Measurements from ENCODE around the gene CACNA1S. TPM values are rescaled to one million over a fixed set of nuclear protein-coding genes. Genes with fewer than 3 reads are reported as not detected.

The CACNA1S gene
- total RNA-seq, 1 experiment from 2014 or later = not detected

GRCh38 chr1:201013031-201013485, 99.2 kb downstream of the CACNA1S start:
- Histone ChIP-seq H3K9ac (ENCODE audit: extremely low read depth, insufficient read length, low read length) (no peak overlapping the region), H2BK15ac (ENCODE audit: low read depth, low read length) (no peak overlapping the region), H2BK5ac (ENCODE audit: insufficient read length, low read length) (no peak overlapping the region), H3K23me2 (ENCODE audit: insufficient read length, low read depth, low read length, poor library complexity, severe bottlenecking) (no peaks in the 10 kb centered on the region), H3K4me2 (ENCODE audit: insufficient read depth, insufficient read length, low read length) (no peak overlapping the region), H3K23ac (ENCODE audit: insufficient read length, low read depth, low read length) (no peak overlapping the region), H3K79me2 (ENCODE audit: insufficient read depth, low read length) (peaks cover 1% of the 10 kb centered on the region; the same call in 1 of the 2 replicates), H3K4ac (ENCODE audit: low read depth, low read length) (no peak overlapping the region), H3K27ac (ENCODE audit: insufficient read length, low read depth, low read length) (no peak overlapping the region), H3K79me1 (ENCODE audit: insufficient read depth, low read depth, low read length, poor library complexity, severe bottlenecking) (no peaks in the 10 kb centered on the region), H2BK12ac (ENCODE audit: insufficient read length, low read depth, low read length) (no peak overlapping the region), H4K5ac (ENCODE audit: insufficient read length, low read depth, low read length) (no peak overlapping the region), H2BK20ac (ENCODE audit: low read depth, low read length, poor library complexity, severe bottlenecking) (no peak overlapping the region), H3T11ph (ENCODE audit: low read length) (no peak overlapping the region), H3K56ac (ENCODE audit: insufficient read length, low read depth, low read length) (no peak overlapping the region), H2AK5ac (ENCODE audit: insufficient read length, low read length) (no peak overlapping the region), H3K14ac (ENCODE audit: insufficient read depth, low read length) (no peak overlapping the region), H3K9me3 (ENCODE audit: control insufficient read depth, low read depth, low read length) (no peaks in the 10 kb centered on the region), H4K20me1 (ENCODE audit: control insufficient read depth, insufficient read depth, insufficient read length) (no peaks in the 10 kb centered on the region), H2AFZ (ENCODE audit: low read length) (no peak overlapping the region), H3K4me1 (ENCODE audit: insufficient read depth, low read length) (peaks cover 3% of the 10 kb centered on the region; the same call in 1 of the 2 replicates), H2BK120ac (ENCODE audit: low read depth, low read length, poor library complexity, severe bottlenecking) (no peak overlapping the region), H3K18ac (ENCODE audit: insufficient read length, low read depth, low read length) (no peak overlapping the region), H4K8ac (replicated peaks; ENCODE audit: insufficient read length, low read depth, low read length) (no peak overlapping the region), H3K27me3 (ENCODE audit: insufficient read depth, low read length) (no peaks in the 10 kb centered on the region), H4K91ac (ENCODE audit: insufficient read length, low read depth, low read length) (no peak overlapping the region)
- H3K9me3 Mint-ChIP-seq = no peaks in the 10 kb centered on the region; a peak in 1 of 5 replicates
- H3K27me3 Mint-ChIP-seq (ENCODE audit: low read depth) = no peaks in the 10 kb centered on the region; the same call in 1 of the 2 replicates
- no CpG with 5 or more reads among the region's 4 CpGs for WGBS (ENCODE audit: extremely low coverage, insufficient read length, low lambda C conversion rate)
- H3K27ac Mint-ChIP-seq = no peak overlapping the region
- no peak for TF ChIP-seq CTCF (conservative IDR thresholded peaks at IDR 0.05)
- no peaks in the 10 kb centered on the region; a peak in 1 of 7 replicates for H3K36me3 Mint-ChIP-seq (ENCODE audit: insufficient read depth in 1 of 3, low read depth in 3 of 3)
- H3K4me1 Mint-ChIP-seq = peaks cover 36 to 49% of the 10 kb centered on the region in 2 experiments
- no peak overlapping the region for H3K4me3 Mint-ChIP-seq
- DNase-seq = no peak

Measured in H9 (cell line).